ENCODE results near the gene TP53AIP1. TPM values are rescaled to one million over a fixed set of nuclear protein-coding genes. Genes with fewer than 3 reads are reported as not detected.

TP53AIP1 gene
- total and polyA plus RNA-seq, 10 of the 15 experiments (the other 5 are each of a cell fraction or from before 2014, with no cell fraction given) = 0.01 TPM; not detected in 9

DNA sequence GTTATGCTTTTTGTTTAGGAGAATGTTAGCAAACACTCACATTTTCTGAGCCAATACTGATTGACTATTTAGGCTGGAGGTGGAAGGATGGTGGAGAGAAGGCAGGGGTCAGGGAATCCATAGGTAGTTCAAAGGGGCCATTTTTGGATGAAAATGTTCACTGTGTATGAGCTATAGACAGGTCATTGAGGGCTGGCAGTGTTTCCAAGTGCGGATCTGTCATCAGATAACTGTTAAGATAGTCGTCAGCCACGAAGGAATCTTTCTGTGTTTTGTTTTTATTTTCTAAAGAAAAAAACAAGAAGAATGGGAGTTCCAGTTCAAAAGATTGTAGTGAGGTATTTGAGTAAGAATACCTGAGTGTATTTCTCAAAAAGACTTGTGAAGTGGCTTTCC is 48.4 kb downstream of the TP53AIP1 start:
- ATAC-seq = no peak
- in situ Hi-C loops (cut with MboI) = no loop called here

More for the DNA sequence above, 48.4 kb downstream of the TP53AIP1 start:
- BruUV-seq (replicated peaks) = no TSS peak
- ChIA-PET RAD21 (ENCODE audit: unreplicated experiment) (no interaction called here), POLR2A (no interaction called here), CTCF (interaction anchor here (1.0 to 1.8 kb wide), 3 partner anchors 10 to 64 kb away, joined by 3 to 6 read pairs (median 5); no protein-coding TSS in a partner anchor), SMC1A (ENCODE audit: uncharacterized antibody, unreplicated experiment) (interaction anchor here (12.3 kb wide), 1 partner anchor 58 kb away, joined by 249 read pairs; no protein-coding TSS in a partner anchor)
- TF ChIP-seq CBFB (IDR thresholded peaks at IDR 0.05; ENCODE audit: low read depth) (no peak), NBN (IDR thresholded peaks at IDR 0.05) (no peak), PAX5 (IDR thresholded peaks at IDR 0.05; ENCODE audit: borderline replicate concordance, low read depth, low read length) (no peak), ZNF24 (IDR thresholded peaks at IDR 0.05) (no peak), MEF2B (IDR thresholded peaks at IDR 0.05; ENCODE audit: partially characterized antibody, poor library complexity, severe bottlenecking) (no peak), MTA3 (IDR thresholded peaks at IDR 0.05; ENCODE audit: borderline replicate concordance, low read length) (no peak), IKZF1 (conservative IDR thresholded peaks at IDR 0.05) (no peak), MEF2A (IDR thresholded peaks at IDR 0.05; ENCODE audit: insufficient read depth, low read depth, low read length) (no peak), NR2F1 (conservative IDR thresholded peaks at IDR 0.05) (no peak), TCF3 (IDR thresholded peaks at IDR 0.05; ENCODE audit: borderline replicate concordance, insufficient read depth, low read depth, low read length) (no peak), SMC3 (IDR thresholded peaks at IDR 0.05; ENCODE audit: borderline replicate concordance, low read length) (no peak), SIN3A (IDR thresholded peaks at IDR 0.05; ENCODE audit: low read depth, low read length) (no peak), SRF (IDR thresholded peaks at IDR 0.05; ENCODE audit: low read depth in 2 of 2, low read length in 2 of 2) (no peak)
- TF ChIP-seq, protein P1, sequence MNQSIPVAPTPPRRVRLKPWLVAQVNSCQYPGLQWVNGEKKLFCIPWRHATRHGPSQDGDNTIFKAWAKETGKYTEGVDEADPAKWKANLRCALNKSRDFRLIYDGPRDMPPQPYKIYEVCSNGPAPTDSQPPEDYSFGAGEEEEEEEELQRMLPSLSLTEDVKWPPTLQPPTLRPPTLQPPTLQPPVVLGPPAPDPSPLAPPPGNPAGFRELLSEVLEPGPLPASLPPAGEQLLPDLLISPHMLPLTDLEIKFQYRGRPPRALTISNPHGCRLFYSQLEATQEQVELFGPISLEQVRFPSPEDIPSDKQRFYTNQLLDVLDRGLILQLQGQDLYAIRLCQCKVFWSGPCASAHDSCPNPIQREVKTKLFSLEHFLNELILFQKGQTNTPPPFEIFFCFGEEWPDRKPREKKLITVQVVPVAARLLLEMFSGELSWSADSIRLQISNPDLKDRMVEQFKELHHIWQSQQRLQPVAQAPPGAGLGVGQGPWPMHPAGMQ (IDR thresholded peaks at IDR 0.05; ENCODE audit: borderline replicate concordance) = no peak
- TF ChIP-seq, protein P2, sequence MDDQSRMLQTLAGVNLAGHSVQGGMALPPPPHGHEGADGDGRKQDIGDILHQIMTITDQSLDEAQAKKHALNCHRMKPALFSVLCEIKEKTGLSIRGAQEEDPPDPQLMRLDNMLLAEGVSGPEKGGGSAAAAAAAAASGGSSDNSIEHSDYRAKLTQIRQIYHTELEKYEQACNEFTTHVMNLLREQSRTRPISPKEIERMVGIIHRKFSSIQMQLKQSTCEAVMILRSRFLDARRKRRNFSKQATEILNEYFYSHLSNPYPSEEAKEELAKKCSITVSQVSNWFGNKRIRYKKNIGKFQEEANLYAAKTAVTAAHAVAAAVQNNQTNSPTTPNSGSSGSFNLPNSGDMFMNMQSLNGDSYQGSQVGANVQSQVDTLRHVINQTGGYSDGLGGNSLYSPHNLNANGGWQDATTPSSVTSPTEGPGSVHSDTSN (IDR thresholded peaks at IDR 0.05; ENCODE audit: insufficient replicate concordance, low read depth, low read length) = no peak
- TF ChIP-seq, protein P3, sequence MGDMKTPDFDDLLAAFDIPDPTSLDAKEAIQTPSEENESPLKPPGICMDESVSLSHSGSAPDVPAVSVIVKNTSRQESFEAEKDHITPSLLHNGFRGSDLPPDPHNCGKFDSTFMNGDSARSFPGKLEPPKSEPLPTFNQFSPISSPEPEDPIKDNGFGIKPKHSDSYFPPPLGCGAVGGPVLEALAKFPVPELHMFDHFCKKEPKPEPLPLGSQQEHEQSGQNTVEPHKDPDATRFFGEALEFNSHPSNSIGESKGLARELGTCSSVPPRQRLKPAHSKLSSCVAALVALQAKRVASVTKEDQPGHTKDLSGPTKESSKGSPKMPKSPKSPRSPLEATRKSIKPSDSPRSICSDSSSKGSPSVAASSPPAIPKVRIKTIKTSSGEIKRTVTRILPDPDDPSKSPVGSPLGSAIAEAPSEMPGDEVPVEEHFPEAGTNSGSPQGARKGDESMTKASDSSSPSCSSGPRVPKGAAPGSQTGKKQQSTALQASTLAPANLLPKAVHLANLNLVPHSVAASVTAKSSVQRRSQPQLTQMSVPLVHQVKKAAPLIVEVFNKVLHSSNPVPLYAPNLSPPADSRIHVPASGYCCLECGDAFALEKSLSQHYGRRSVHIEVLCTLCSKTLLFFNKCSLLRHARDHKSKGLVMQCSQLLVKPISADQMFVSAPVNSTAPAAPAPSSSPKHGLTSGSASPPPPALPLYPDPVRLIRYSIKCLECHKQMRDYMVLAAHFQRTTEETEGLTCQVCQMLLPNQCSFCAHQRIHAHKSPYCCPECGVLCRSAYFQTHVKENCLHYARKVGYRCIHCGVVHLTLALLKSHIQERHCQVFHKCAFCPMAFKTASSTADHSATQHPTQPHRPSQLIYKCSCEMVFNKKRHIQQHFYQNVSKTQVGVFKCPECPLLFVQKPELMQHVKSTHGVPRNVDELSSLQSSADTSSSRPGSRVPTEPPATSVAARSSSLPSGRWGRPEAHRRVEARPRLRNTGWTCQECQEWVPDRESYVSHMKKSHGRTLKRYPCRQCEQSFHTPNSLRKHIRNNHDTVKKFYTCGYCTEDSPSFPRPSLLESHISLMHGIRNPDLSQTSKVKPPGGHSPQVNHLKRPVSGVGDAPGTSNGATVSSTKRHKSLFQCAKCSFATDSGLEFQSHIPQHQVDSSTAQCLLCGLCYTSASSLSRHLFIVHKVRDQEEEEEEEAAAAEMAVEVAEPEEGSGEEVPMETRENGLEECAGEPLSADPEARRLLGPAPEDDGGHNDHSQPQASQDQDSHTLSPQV (IDR thresholded peaks at IDR 0.05) = no peak
- H3K27ac ChIP-seq (ENCODE audit: control insufficient read depth, insufficient read depth) = no peak overlapping the region
- no peaks in the 10 kb centered on the region for H3K9me3 ChIP-seq (replicated peaks; ENCODE audit: control insufficient read depth, insufficient read depth, low read length)
- DNase-seq (ENCODE audit: low read depth, low spot score) (no peak), FAIRE-seq (no peak)
- intact Hi-C loops (cut with micrococcal nuclease; ENCODE audit: unreplicated experiment) = no loop called here
- peaks cover 6% of the 10 kb centered on the region for H3K4me1 ChIP-seq (ENCODE audit: control insufficient read depth, insufficient read depth, low read length)
- no peak overlapping the region for H3K9ac ChIP-seq (ENCODE audit: control insufficient read depth, insufficient read depth, low read length)
- H3K4me3 ChIP-seq = no peak overlapping the region
- WGBS (ENCODE audit: insufficient coverage, insufficient replicate concordance, low lambda C conversion rate, missing lambda C conversion rate) = 81% methylated on average over 3 of the region's 3 CpGs
- H3K27me3 ChIP-seq (replicated peaks in 1 of 2; ENCODE audit: control insufficient read depth in 2 of 2, insufficient read depth in 2 of 2, low read length in 1 of 2) = peaks cover 9 to 13% of the 10 kb centered on the region in 2 experiments; a peak in 3 of 4 replicates
- H3K79me2 ChIP-seq (ENCODE audit: control insufficient read depth, insufficient read depth, low read length) = no peaks in the 10 kb centered on the region
- H4K20me1 ChIP-seq (ENCODE audit: control insufficient read depth, insufficient read depth) = no peaks in the 10 kb centered on the region
- no peak overlapping the region for H2AFZ ChIP-seq (ENCODE audit: control insufficient read depth, low read depth, low read length)
- H3K36me3 ChIP-seq (ENCODE audit: control insufficient read depth in 2 of 2, insufficient read depth in 2 of 2, low read length in 1 of 2) = no peaks in the 10 kb centered on the region
- H3K4me2 ChIP-seq (ENCODE audit: control insufficient read depth, insufficient read depth) = no peak overlapping the region

Measured in GM12878 (cell line).